NCI-H2196 treated with DMSO at 0.1 percent for 48 hours (cell line): ENCODE data around the gene WDR77.

Experiments used
- DNase-seq: peaks from one replicate; lab custom pipeline; 2025; ENCODE audit not compliant: unreplicated experiment; lab: John Stamatoyannopoulos, UW

The WDR77 gene

DNA sequence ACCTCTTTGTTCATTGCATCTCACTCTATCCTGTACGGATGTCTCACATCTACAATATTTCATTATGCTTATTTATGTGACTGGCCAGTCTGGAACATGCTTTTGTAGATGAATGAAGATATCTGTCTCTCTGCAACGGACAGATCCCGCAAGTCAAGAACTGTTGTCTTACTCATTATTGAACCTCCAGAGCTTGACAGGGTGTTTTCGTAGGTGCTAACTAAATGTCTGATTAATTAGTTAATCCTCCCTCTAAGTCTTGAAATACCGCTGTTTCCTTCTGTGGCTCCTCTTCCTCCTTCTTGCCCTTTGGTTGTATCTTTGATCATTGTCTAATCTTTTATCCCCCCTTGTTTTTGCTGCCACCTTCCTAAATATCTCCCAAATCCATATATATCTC, 21.5 kb upstream of the WDR77 start:
- no peak for DNase-seq

- no peak for DNase-seq
Measured at GRCh38 chr1:111469539-111469938, 20.5 kb upstream of the WDR77 start.

DNA sequence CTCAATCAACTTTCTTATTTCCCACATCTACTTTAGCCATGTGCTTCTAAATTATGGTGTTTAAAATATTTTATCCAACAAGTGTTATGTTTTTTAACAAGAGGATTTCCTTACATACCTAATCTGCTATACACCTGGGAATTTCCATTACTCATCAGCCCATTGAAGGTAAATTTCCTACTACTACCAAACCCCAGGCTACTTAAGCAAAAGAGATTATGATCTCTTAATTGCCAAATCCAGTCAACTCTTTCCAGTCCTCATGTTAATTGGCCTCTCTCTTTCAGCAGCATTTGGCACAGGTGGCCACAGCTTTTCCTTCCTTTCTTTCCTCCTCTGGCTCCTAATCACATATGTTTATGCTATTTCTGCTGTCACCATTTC, 19.7 kb upstream of the WDR77 start:
- no peak for DNase-seq

DNA sequence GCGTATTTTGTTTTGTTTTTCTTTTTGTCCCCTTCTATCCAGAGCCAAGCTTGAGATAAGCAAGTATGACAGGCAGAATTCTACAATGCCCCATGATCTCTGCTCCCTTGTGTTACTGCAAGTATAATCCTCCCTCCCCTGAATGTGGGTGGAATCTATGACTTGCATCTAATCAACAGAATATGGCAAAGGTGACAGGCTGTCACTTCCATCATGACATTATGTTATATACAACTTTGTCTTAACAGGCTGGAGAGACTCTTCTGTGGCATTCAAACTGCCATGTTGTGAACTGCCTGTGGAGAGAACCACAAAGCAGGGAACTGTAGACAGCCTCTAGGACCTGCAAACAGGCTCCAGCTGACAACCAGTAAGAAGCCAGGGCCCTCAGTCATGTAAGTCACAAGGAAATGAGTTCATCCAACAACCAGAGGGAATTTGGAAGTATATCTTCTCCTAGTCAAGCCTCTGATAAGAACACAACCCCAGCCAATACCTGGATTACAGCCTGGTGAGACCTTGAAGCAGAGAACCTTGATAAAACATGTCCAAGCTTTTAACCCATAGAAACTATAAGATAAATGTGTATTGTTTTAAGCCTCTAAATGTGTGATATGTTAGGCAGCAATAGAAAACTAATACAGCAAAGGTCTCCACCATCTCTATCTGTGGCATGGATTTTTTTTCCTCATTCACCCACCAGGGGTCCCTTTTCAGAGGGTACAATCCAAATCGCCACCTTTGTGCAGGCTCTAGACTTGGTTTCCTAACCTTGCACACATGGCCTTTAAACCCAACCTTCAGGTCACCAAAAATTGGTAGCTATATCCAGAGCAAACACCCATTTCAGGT, 19.0 kb upstream of the WDR77 start:
- no peak for DNase-seq

DNA sequence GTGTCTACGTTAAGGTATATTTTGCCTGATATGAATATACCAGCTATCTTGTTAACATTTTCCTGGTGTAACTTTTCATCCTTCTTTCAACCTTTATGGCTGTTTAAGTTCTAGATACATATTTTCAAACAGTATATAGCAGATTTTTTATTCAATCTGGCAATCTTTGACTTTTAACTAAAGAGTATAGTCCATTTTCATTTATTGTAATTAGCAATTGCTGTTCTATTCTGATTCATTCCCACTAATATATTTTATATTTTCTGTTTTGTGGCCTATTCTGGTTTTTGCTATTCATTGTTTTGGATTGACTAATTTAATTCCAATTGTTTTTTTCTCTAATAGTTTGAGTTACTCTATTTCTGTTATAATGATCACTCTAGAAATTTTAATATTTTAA, 17.4 kb upstream of the WDR77 start:
- no peak for DNase-seq

GRCh38 chr1:111465754-111466153, 16.7 kb upstream of the WDR77 start:
- DNase-seq: no peak

DNA sequence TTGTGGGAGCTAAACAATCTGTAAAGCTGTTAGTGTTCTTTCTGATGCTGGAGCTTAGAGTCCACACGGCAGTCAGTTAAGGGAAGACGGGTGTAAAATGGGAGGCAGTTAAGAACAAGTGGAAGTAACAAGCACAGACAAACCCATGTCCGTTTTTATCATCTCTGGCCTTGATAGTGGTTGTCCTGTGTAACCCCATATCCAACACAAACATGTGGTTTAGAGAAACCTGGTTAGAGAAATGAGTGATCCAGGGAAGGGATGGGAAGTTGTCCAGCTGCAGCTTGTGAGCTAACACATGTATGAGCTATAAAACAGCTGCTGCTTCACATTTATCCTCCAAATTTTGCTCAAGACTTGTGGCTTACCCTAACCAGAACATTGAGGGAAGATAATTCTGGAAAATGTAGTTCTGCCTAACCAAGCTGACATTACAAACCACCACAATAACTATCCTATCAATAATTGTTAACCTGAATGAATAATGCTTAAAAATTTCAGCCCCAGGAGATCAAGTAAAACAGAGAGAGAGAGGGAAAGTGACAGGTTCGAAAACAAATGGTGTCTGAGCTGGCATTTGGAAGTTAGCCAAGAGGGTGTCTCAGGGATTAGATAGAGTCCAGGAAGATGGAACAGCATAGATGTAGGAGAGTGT, 14.1 kb upstream of the WDR77 start:
- no peak for DNase-seq

GRCh38 chr1:111462370-111463028, 13.4 kb upstream of the WDR77 start:
- DNase-seq: no peak

DNA sequence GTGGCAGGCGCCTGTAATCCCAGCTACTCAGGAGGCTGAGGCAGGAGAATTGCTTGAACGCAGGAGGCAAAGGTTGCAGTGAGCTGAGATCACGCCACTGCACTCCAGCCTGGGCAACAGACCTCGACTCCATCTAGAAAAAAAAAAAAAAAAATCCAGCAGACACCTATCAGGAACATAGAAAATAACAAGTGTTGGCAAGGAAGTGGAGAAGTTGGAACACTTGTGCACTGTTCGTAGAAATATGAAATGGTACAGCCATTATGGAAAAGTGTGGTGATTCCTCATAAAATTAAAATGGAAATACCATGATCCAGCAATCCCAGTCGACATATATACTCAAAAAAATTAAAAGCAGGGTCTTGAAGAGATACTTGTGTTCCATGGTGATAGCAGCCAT, 12.7 kb upstream of the WDR77 start:
- DNase-seq: no peak

GRCh38 chr1:111455642-111456031, 6.6 kb upstream of the WDR77 start:
- DNase-seq: no peak

DNA sequence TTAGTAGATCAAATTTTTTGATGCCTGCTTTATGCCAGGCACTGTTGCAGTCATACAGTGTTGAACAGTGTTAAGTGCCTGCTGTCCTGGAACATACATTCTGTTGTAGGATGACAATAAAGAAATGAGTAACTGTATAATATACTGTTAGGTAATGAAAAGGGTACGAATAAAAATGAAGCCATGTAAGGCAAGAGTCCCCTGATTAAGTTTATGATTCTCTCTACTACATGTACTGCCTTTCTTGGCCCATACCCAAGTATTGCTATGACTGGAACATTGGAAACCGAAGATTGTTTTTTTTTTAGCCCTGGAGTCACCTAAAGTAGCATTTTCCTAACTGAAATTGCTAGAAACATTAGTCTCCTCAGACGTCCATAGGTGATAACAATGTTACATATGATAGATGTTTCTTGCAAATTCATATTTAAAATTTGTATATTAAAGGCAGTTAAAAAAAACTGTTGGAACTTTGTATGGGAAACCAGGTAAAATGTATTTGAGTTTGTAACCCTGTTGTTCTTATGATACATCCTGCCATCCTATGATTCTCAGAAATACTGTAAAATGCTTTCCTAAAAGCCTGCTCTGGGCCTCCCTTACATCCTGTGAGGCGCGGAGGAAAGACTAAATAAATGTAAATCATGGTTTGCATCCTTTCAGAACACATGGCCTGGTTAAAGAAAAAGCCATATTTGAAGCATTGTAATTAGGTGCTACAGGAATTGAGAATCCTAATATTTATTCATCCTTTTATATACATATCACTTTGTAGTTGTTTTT, 6.0 kb upstream of the WDR77 start:
- DNase-seq: no peak

DNA sequence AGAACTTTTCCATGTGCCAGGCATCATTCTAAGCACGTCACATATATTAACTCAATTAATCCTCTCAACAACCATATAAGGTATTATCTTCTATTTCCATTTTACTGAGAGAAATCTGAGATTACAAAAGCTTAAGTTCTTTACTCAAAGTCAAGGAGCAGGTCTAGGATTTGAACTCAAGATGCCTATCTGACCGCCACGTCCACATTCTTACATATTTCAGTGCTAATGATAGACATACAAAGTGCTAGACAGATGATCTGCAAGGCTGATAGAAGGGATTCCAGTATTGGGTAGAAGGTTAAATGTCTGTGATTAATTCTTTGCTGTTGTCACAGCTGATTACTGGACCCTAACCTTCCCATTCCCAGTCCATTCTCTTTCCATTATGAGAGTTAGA, 4.7 kb upstream of the WDR77 start:
- DNase-seq: no peak

DNA sequence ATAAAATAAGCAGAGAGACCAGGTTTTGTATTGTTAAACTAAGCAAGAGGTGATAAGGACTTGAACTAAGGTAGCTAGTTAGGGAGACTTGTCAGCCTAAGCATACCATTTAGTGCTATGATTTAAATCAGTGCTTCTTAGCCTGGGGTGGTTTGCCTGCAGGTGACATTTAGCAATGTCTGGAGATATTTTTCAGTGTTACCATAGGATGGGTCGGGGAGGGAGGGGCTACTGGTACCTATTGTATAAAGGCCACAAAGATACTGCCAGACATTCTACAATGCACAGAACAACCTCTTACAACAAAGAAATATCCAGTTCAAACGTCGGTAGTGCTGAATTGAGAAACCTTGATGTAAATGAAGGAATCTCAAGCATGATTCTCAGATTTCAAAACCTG, 3.5 kb upstream of the WDR77 start:
- no peak for DNase-seq

GRCh38 chr1:111450185-111450584, 1.1 kb upstream of the WDR77 start:
- DNase-seq: no peak

DNA sequence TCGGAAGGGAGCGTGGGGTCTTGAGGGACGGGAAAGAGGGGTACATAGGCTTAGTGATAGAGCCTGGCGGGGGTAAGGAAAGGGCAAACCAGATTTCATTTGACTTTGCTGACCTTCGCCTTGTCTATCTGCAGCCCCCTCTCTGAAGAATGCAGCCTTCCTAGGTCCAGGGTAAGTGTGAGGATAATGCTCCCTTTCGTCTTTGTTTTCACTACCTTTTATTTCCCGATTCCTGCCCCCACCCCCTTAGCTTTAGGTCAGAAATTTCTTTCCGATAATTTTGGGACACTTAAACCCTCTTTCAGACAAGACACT, 604 bp upstream of the WDR77 start:
- no peak for DNase-seq

DNA sequence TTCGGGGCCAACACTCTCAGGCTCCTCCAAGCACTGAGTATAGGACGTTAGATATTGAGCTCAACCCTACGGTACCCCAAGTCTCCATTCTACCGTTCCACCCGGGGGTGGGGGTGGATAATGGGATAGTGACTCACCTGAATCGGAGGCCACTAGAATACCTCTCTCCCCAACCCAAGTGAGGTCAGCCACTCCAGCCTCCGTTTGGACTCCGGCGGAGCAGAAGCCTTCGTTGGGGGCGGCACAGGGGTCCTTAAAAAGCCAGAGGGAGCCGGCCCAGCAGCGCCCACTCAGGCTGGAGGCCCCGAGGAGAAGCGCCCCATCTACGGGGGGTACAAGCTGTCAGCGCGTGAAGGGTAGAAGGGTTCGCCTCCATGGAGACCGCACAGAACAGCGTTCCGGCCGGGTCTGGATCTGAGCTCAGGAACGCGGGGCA, 556 bp downstream of the WDR77 start:
- no peak for DNase-seq

- DNase-seq: no peak
Measured at GRCh38 chr1:111446967-111447892, 1.8 kb downstream of the WDR77 start.

DNA sequence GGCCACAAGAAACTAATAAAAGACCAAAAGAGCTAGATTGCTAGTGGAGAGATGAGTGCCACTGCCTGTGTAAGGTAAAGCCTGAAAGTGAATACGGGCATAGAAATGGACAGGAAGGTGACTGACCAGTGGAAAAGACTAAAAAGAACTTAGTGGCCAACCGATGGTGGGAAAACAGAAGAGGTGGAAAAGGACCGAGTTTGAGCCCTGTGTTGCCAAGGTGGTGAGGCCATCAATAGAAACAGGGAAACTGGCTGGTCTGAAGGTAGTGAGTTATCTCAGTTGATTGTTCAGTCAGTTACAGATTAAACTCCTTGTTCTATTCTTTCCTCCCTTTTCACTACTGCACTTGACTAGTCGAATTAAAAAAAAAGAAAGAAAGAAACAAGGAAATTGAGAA, 2.5 kb downstream of the WDR77 start:
- no peak for DNase-seq

- no peak for DNase-seq
Measured at GRCh38 chr1:111444031-111444430, 5.0 kb downstream of the WDR77 start.

- no peak for DNase-seq
Measured at GRCh38 chr1:111442457-111442856, 6.6 kb downstream of the WDR77 start.
